ENCODE data around the gene FBXL2.

- TF ChIP-seq POLR2A (IDR thresholded peaks at IDR 0.05; ENCODE audit: low read length) (no peak), GATA1 (IDR thresholded peaks at IDR 0.05; ENCODE audit: low read depth, low read length) (no peak)
Observed at GRCh38 chr3:33388374-33389100, 111.3 kb downstream of the FBXL2 start.

All from erythroblast (primary cell).